Activated CD4-positive, alpha-beta T cell treated with anti-CD3 and anti-CD28 coated beads, Interleukin-2, amount 10 ng/mL, durations not matched to agents 7 days and 5 days (primary cell): ENCODE data around the gene CHRNA4. TPM values are rescaled to one million over a fixed set of nuclear protein-coding genes. Genes with fewer than 3 reads are reported as not detected.

Source experiments
- CTCF ChIA-PET: fragments of 350-600 bp; sonication (Branson Sonifier 250); formaldehyde crosslinking; loops from one replicate; lab custom pipeline; 2021; ENCODE audit warnings: antibody characterized with exemption; lab: Charles Lee
- POLR2A ChIA-PET: fragments of 350-600 bp; sonication (Branson Sonifier 250); formaldehyde crosslinking; loops from one replicate; lab custom pipeline; 2021; ENCODE audit warnings: antibody characterized with exemption; lab: Charles Lee
- DNase-seq: peaks from one replicate; pipeline ENCODE4 v3.0.0-alpha.2; 2020
- H3K27ac Mint-ChIP-seq: one replicate; pipeline ENCODE4 v1.8.0; 2021; ENCODE audit warnings: mild to moderate bottlenecking, moderate library complexity, mixed read lengths
- H3K27me3 Mint-ChIP-seq: one replicate; pipeline ENCODE4 v1.8.0; 2021; ENCODE audit warnings: mixed read lengths
- H3K36me3 Mint-ChIP-seq: one replicate; pipeline ENCODE4 v1.8.0; 2021; ENCODE audit warnings: low read depth, mixed read lengths
- H3K4me1 Mint-ChIP-seq: one replicate; pipeline ENCODE4 v1.8.0; 2021; ENCODE audit warnings: mixed read lengths
- H3K4me3 Mint-ChIP-seq: one replicate; pipeline ENCODE4 v1.8.0; 2021; ENCODE audit warnings: mild to moderate bottlenecking, moderate library complexity, mixed read lengths
- H3K9me3 Mint-ChIP-seq: one replicate; pipeline ENCODE4 v1.8.0; 2021; ENCODE audit warnings: mixed read lengths
- total RNA-seq, 2 experiments: library from RNA; stranded (reverse); gene quantifications; one replicate each; pipeline ENCODE4 v1.2.3, GENCODE V29; 2021

The CHRNA4 gene
- total RNA-seq, 2 experiments from 2014 or later, result not detected

- DNase-seq, result no peak
- POLR2A ChIA-PET, result no interaction called here
- Mint-ChIP-seq H3K9me3 (no peaks in the 10 kb centered on the region), H3K27ac (no peak overlapping the region), H3K36me3 (no peaks in the 10 kb centered on the region), H3K27me3 (no peaks in the 10 kb centered on the region), H3K4me3 (no peak overlapping the region), H3K4me1 (no peaks in the 10 kb centered on the region)
- CTCF ChIA-PET, result no interaction called here
Observed at GRCh38 chr20:63402181-63402859, 41.2 kb upstream of the CHRNA4 start.

- Mint-ChIP-seq H3K4me1 (no peaks in the 10 kb centered on the region), H3K9me3 (no peaks in the 10 kb centered on the region), H3K4me3 (no peak overlapping the region), H3K27ac (no peak overlapping the region), H3K36me3 (no peaks in the 10 kb centered on the region), H3K27me3 (no peaks in the 10 kb centered on the region)
- no peak for DNase-seq
- ChIA-PET POLR2A (no interaction called here), CTCF (no interaction called here)
Observed at GRCh38 chr20:63401384-63402110, 40.4 kb upstream of the CHRNA4 start.

- POLR2A ChIA-PET, result no interaction called here
- Mint-ChIP-seq H3K36me3 (no peaks in the 10 kb centered on the region), H3K27ac (no peak overlapping the region), H3K9me3 (no peaks in the 10 kb centered on the region), H3K4me3 (no peak overlapping the region), H3K27me3 (no peaks in the 10 kb centered on the region), H3K4me1 (no peaks in the 10 kb centered on the region)
- no peak for DNase-seq
- CTCF ChIA-PET, result no interaction called here
Observed at GRCh38 chr20:63400486-63401210, 39.5 kb upstream of the CHRNA4 start.

- Mint-ChIP-seq H3K9me3 (no peaks in the 10 kb centered on the region), H3K4me3 (no peak overlapping the region), H3K4me1 (no peaks in the 10 kb centered on the region), H3K36me3 (no peaks in the 10 kb centered on the region), H3K27me3 (no peaks in the 10 kb centered on the region), H3K27ac (no peak overlapping the region)
- DNase-seq, result no peak
- ChIA-PET CTCF (no interaction called here), POLR2A (no interaction called here)
Observed at GRCh38 chr20:63399596-63400375, 38.6 kb upstream of the CHRNA4 start.

GRCh38 chr20:63398744-63399514 lies 37.8 kb upstream of the CHRNA4 start:
- POLR2A ChIA-PET, result no interaction called here
- DNase-seq, result no peak
- no peak overlapping the region for H3K27ac Mint-ChIP-seq
- no peaks in the 10 kb centered on the region for H3K27me3 Mint-ChIP-seq
- H3K4me1 Mint-ChIP-seq, result no peaks in the 10 kb centered on the region
- H3K36me3 Mint-ChIP-seq, result no peaks in the 10 kb centered on the region
- H3K4me3 Mint-ChIP-seq, result no peak overlapping the region
- CTCF ChIA-PET, result no interaction called here
- H3K9me3 Mint-ChIP-seq, result no peaks in the 10 kb centered on the region

GRCh38 chr20:63397946-63398450 lies 36.8 kb upstream of the CHRNA4 start:
- ChIA-PET POLR2A (no interaction called here), CTCF (no interaction called here)
- Mint-ChIP-seq H3K4me1 (no peaks in the 10 kb centered on the region), H3K4me3 (no peak overlapping the region), H3K36me3 (no peaks in the 10 kb centered on the region), H3K27me3 (no peaks in the 10 kb centered on the region), H3K9me3 (no peaks in the 10 kb centered on the region), H3K27ac (no peak overlapping the region)
- no peak for DNase-seq

GRCh38 chr20:63397155-63397843 lies 36.1 kb upstream of the CHRNA4 start:
- POLR2A ChIA-PET, result no interaction called here
- H3K9me3 Mint-ChIP-seq, result no peaks in the 10 kb centered on the region
- no peaks in the 10 kb centered on the region for H3K36me3 Mint-ChIP-seq

GRCh38 chr20:63396300-63396699 lies 35.2 kb upstream of the CHRNA4 start:
- DNase-seq, result no peak
- no peak overlapping the region for H3K27ac Mint-ChIP-seq
- H3K4me1 Mint-ChIP-seq, result no peaks in the 10 kb centered on the region
- H3K36me3 Mint-ChIP-seq, result no peaks in the 10 kb centered on the region
- POLR2A ChIA-PET, result no interaction called here
- CTCF ChIA-PET, result no interaction called here
- no peak overlapping the region for H3K4me3 Mint-ChIP-seq
- H3K27me3 Mint-ChIP-seq, result no peaks in the 10 kb centered on the region
- H3K9me3 Mint-ChIP-seq, result no peaks in the 10 kb centered on the region

More at GRCh38 chr20:63397155-63397843, 36.1 kb upstream of the CHRNA4 start:
- Mint-ChIP-seq H3K4me3 (no peak overlapping the region), H3K27ac (no peak overlapping the region), H3K27me3 (no peaks in the 10 kb centered on the region), H3K4me1 (no peaks in the 10 kb centered on the region)
- DNase-seq, result no peak
- CTCF ChIA-PET, result interaction anchor here (0.6 kb wide), 1 partner anchor 441 kb away, joined by 3 read pairs; no protein-coding TSS in a partner anchor

- Mint-ChIP-seq H3K4me1 (no peaks in the 10 kb centered on the region), H3K36me3 (no peaks in the 10 kb centered on the region), H3K9me3 (no peaks in the 10 kb centered on the region), H3K27me3 (no peaks in the 10 kb centered on the region), H3K4me3 (no peak overlapping the region), H3K27ac (no peak overlapping the region)
- no peak for DNase-seq
- CTCF ChIA-PET, result no interaction called here
- POLR2A ChIA-PET, result no interaction called here
Observed at GRCh38 chr20:63395723-63396122, 34.6 kb upstream of the CHRNA4 start.

- Mint-ChIP-seq H3K27ac (no peak overlapping the region), H3K4me1 (no peaks in the 10 kb centered on the region), H3K36me3 (no peaks in the 10 kb centered on the region), H3K4me3 (no peak overlapping the region), H3K27me3 (no peaks in the 10 kb centered on the region), H3K9me3 (no peaks in the 10 kb centered on the region)
- CTCF ChIA-PET, result no interaction called here
- POLR2A ChIA-PET, result no interaction called here
- no peak for DNase-seq
Observed at GRCh38 chr20:63394920-63395455, 33.8 kb upstream of the CHRNA4 start.

- no peaks in the 10 kb centered on the region for H3K9me3 Mint-ChIP-seq
- no peaks in the 10 kb centered on the region for H3K27me3 Mint-ChIP-seq
- no peak overlapping the region for H3K4me3 Mint-ChIP-seq
- H3K27ac Mint-ChIP-seq, result no peak overlapping the region
- ChIA-PET POLR2A (no interaction called here), CTCF (no interaction called here)
- H3K36me3 Mint-ChIP-seq, result no peaks in the 10 kb centered on the region
- H3K4me1 Mint-ChIP-seq, result no peaks in the 10 kb centered on the region
- no peak for DNase-seq
Observed at GRCh38 chr20:63394069-63394919, 33.1 kb upstream of the CHRNA4 start.
